HG03095 (cell line): ENCODE measurements around the gene SCN7A.
A peak's percentile ranks its signal among the peaks of the same experiment; 100 is the strongest.
"Not testable (repeated sequence)": the region's sequence is repeated elsewhere in the genome, so short reads cannot be mapped to it uniquely, and the experiment has no call there.

Experiments used
- ATAC-seq: cut with Tn5 transposase; IDR thresholded peaks from one replicate; pipeline ENCODE4 v1.9.1; 2021; ENCODE audit warnings: moderate library complexity; ENCODE audit not compliant: unreplicated experiment

The SCN7A gene

GRCh38 chr2:166454006-166454595 lies 39.9 kb downstream of the SCN7A start:
- no peak for ATAC-seq

DNA sequence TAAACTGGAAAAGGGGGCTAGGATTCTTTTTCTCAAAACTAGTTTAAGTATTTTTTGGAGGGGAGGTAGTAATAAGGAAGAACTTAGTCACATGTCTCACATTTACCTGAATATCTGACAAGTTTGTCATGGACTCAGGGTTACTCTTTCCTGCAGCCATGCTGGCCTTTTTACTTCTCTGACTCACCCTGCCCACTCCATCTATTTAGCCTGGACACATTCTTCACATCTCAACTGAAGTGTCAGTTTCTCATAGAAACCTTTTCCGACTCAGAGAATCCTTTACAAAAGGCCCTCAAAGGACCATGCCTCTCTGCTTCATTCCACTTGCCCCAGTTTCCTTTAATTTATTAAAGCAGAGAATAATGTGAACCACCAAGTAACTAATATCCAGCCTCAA lies 42.6 kb downstream of the SCN7A start:
- ATAC-seq: no peak

- ATAC-seq: peak; percentile 90
Measured at GRCh38 chr2:166449439-166449838, 44.6 kb downstream of the SCN7A start.

DNA sequence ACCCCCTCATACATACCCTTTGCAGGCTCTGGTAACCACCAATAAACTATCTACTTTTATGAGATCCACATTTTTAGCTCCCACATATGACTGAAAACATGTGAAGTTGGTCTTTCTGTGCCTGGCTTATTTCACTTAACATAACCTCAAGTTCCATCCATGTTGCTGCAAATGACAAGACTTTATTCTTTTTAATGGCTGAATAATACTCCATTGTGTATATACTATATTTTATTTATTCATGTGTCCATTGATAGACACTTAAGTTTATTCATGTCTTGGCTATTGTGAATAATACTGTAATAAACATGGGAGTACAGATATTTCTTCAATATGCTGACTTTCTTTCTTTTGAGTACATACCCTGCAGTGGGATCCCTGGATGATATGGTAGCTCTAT lies 45.9 kb downstream of the SCN7A start:
- no peak for ATAC-seq

DNA sequence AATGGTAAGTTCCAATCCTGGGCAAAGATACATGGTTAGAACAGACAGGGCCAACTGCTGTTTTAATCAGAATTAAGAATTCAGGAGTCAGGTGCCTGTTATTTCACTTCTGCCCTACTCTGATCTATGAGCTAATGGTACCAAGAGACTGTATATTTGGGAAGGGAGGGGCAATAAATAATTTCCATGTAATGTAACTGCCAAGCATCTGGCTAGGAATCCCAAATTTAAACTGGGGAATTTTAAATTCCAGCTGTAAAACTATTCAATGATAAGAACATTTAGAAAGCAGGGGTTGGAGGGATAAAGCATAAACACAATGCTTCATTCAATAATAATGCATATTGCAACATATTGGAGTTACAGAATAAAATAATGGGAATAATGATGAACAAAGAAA lies 49.7 kb downstream of the SCN7A start:
- no peak for ATAC-seq

- no peak for ATAC-seq
Measured at GRCh38 chr2:166440313-166440712, 53.7 kb downstream of the SCN7A start.

DNA sequence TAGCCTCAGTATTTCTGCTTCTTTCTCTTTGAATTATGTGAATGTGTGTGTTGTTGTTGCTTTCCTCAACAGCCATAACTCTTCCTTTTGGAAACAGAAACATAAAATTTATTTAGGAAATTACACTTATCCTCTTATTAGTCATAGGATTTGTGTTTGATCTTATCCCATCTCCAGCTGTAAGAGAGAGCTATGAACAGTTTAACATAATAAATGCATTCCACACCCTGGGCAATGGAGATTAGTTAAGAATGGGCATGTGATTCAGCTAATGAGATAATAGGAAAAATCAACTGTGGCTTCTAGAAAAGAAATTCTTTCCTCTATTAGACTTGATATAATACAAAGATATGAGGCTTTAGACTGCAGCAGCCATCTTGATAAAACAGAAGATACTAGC lies 55.0 kb downstream of the SCN7A start:
- no peak for ATAC-seq

- ATAC-seq: no peak
Measured at GRCh38 chr2:166436976-166437375, 57.1 kb downstream of the SCN7A start.

GRCh38 chr2:166436189-166436588 lies 57.9 kb downstream of the SCN7A start:
- ATAC-seq: no peak

GRCh38 chr2:166434491-166434890 lies 59.6 kb downstream of the SCN7A start:
- ATAC-seq: no peak

DNA sequence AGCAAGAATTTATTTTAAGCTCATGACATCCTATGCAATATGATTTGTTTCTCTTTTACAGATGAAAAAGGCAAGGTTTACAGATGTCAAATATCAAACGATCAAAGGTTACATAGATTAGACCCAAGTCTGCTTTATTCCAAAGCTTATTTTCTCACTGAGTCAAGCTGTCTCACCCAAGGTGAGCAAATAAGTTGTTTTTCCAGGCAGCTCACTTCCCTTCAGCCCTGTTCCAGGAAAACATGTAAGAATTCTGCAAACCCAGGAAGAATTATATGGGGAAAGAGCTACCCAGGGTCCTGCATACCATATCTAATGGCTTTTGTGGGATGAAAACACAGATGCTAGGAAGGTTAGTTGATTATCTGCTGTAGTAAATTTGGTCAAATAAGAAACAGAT lies 60.6 kb downstream of the SCN7A start:
- no peak for ATAC-seq

GRCh38 chr2:166432331-166432730 lies 61.7 kb downstream of the SCN7A start:
- no peak for ATAC-seq

GRCh38 chr2:166424841-166425240 lies 69.2 kb downstream of the SCN7A start:
- ATAC-seq: no peak

- no peak for ATAC-seq
Measured at GRCh38 chr2:166419616-166419934, 74.5 kb downstream of the SCN7A start.

GRCh38 chr2:166418853-166419615 lies 75.0 kb downstream of the SCN7A start:
- ATAC-seq: no peak

DNA sequence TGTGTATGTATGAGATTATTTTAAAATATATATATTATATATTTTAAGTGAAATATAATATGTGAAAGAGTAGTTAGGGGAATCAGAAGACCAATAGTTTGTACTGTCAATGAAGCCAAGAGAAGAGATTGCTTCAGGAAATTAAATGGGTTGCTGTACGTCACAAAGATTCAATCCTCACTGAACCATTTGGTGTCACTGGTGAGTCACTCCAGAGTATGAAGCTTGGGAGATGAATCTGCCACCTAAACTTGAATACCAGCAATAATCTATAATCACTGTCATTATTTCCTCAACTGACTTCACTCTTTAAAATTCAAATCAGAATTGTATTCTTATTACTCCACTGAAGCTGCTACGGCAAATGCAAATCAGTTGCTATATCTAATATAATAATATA lies 76.4 kb downstream of the SCN7A start:
- no peak for ATAC-seq

DNA sequence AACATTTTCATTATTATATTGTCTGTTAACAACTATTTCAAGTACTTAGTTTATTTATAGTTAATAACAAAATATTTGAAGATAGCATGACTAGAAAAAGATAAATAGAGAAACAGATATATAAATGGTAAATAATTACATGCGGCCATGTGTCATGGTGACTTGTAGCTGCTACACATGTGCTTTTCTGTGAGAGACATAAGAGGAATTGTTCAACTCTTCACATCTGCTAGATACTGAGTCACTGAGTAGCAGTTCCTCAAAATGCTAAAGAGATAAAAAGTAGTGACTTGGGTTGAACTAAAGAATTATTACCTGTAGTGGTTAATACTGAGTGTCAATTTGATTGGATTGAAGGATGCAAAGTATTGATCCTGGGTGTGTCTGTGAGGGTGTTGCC lies 80.8 kb downstream of the SCN7A start:
- ATAC-seq: no peak

GRCh38 chr2:166411473-166412230 lies 82.4 kb downstream of the SCN7A start:
- no peak for ATAC-seq

DNA sequence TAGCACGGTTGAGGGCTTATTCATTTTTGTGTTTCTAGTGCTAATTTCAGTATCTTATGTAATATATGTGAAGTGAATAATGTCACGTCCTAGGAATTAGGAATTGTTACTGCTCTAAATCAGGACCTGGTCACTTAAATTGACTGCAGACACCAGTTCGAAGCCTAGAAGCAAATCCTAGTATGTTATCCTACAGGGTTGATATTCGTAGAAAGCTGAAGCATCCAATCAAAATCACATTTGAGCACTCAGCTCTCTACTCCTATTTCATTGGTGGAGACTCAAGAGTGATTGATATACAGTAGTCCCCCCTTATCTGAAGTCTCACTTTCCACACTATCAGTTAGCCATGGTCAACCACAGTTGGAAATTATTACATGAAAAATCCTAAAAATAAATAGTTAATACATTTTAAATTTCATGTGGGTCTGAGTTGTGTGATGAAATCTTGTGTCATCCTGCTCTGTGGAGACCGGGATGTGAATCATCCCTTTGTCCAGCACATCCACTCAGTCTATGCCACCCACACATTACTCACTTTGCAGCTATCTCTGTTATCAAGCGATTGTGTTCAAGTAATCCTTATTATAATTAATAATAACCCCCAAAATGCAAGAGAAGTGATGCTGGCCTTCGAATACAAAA lies 83.1 kb downstream of the SCN7A start:
- ATAC-seq: no peak

DNA sequence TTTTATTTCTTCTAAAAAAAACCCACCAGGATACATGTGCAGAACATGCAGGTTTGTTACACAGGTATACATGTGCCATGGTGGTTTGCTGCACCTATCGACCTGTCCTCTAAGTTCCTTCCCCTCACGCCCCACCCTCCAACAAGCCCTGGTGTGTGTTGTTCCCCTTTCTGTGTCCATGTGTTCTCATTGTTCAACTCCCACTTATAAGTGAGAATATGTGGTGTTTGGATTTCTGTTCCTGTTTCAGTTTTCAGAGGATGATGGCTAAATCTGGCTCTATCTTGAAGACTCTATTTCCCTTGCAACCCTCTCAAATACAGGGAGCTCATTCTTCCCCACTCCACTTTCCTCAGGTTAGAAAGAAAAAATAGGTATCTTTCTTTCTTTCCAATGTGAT lies 86.3 kb downstream of the SCN7A start:
- not testable (repeated sequence) for ATAC-seq

DNA sequence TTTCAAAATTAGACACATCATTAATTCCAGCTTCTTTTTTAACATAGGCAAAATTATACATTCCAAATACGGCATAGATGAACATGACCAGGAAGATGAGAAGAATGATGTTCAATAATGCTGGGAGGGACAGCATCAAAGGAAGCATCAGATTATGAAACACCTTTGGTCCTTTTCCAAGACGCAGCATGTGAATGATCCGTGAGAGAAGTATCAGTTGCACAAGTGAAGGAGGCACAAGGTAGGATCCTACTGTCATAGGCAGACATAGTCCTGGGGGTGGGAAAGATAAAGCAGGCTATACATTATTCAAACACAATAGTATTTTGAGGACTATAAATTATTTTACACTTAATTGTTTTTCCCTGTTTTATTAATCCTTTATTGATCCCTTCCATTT lies 87.7 kb downstream of the SCN7A start:
- ATAC-seq: no peak

GRCh38 chr2:166405569-166405926 lies 88.5 kb downstream of the SCN7A start:
- no peak for ATAC-seq
